Stimulated activated naive CD4-positive, alpha-beta T cell (primary cell): ENCODE data around the gene RPGRIP1L.

ENCODE experiments used
- DNase-seq, 6 experiments: peaks; one replicate each; lab custom pipeline; 2025; lab: John Stamatoyannopoulos, UW

The RPGRIP1L gene

GRCh38 chr16:53651357-53651756 is 52.3 kb downstream of the RPGRIP1L start:
- no peak for DNase-seq

GRCh38 chr16:53646506-53646905 is 57.2 kb downstream of the RPGRIP1L start:
- no peak for DNase-seq

- no peak for DNase-seq
Measured at GRCh38 chr16:53643474-53643873, 60.2 kb downstream of the RPGRIP1L start.

- DNase-seq, result no peak
Measured at GRCh38 chr16:53642094-53642493, 61.6 kb downstream of the RPGRIP1L start.

GRCh38 chr16:53636978-53637377 is 66.7 kb downstream of the RPGRIP1L start:
- no peak for DNase-seq

- no peak for DNase-seq
Measured at GRCh38 chr16:53632526-53632925, 71.1 kb downstream of the RPGRIP1L start.

GRCh38 chr16:53631236-53632025 is 72.2 kb downstream of the RPGRIP1L start:
- DNase-seq, result no peak

- DNase-seq, result no peak
Measured at GRCh38 chr16:53629607-53630312, 73.9 kb downstream of the RPGRIP1L start.

GRCh38 chr16:53629151-53629550 is 74.5 kb downstream of the RPGRIP1L start:
- no peak for DNase-seq

- no peak for DNase-seq
Measured at GRCh38 chr16:53626811-53627210, 76.8 kb downstream of the RPGRIP1L start.

- no peak for DNase-seq
Measured at GRCh38 chr16:53626161-53626560, 77.5 kb downstream of the RPGRIP1L start.

- no peak for DNase-seq
Measured at GRCh38 chr16:53625221-53625620, 78.4 kb downstream of the RPGRIP1L start.

- no peak for DNase-seq
Measured at GRCh38 chr16:53622315-53622714, 81.3 kb downstream of the RPGRIP1L start.

GRCh38 chr16:53620476-53620875 is 83.2 kb downstream of the RPGRIP1L start:
- no peak for DNase-seq

- DNase-seq, result no peak
Measured at GRCh38 chr16:53619235-53619634, 84.4 kb downstream of the RPGRIP1L start.

- DNase-seq, result no peak
Measured at GRCh38 chr16:53614346-53614745, 89.3 kb downstream of the RPGRIP1L start.

- no peak for DNase-seq
Measured at GRCh38 chr16:53612003-53612402, 91.7 kb downstream of the RPGRIP1L start.

GRCh38 chr16:53611179-53611696 is 92.4 kb downstream of the RPGRIP1L start:
- DNase-seq, result no peak

- no peak for DNase-seq
Measured at GRCh38 chr16:53609536-53609935, 94.1 kb downstream of the RPGRIP1L start.

GRCh38 chr16:53608094-53608493 is 95.6 kb downstream of the RPGRIP1L start:
- DNase-seq, result no peak

GRCh38 chr16:53605831-53606400 is 97.7 kb downstream of the RPGRIP1L start:
- no peak for DNase-seq

- DNase-seq, result no peak
Measured at GRCh38 chr16:53605356-53605755, 98.3 kb downstream of the RPGRIP1L start.

GRCh38 chr16:53601961-53602360 is 101.7 kb downstream of the RPGRIP1L start:
- no peak for DNase-seq
